H1 (cell line): Measurements from ENCODE around the gene ZNF512B. TPM values are rescaled to one million over a fixed set of nuclear protein-coding genes. Genes with fewer than 3 reads are reported as not detected.

Experiments used
- CTCF ChIA-PET: fragments of 300-600 bp; sonication (Branson Sonifier 250); formaldehyde crosslinking; loops from one replicate; lab custom pipeline; 2021; ENCODE audit not compliant: partially characterized antibody; lab: Charles Lee
- POLR2A ChIA-PET: fragments of 300-600 bp; sonication (Branson Sonifier 250); formaldehyde crosslinking; loops from one replicate; lab custom pipeline; 2021; ENCODE audit warnings: inconsistent platforms; ENCODE audit not compliant: partially characterized antibody; lab: Charles Lee
- DNase-seq, 2 experiments: peaks; one replicate each; pipeline versions ENCODE4 v3.0.0 to v3.0.0-alpha.2; 2010 to 2022; ENCODE audit warnings: low spot score in 2 of 2, low read depth in 1 of 2, mixed read lengths in 1 of 2
- FAIRE-seq: peaks from 2 replicates; lab custom pipeline; 2011; peaks lifted over from hg19 to GRCh38; lab: Jason Lieb, UNC
- H2AFZ ChIP-seq: 2 replicates; pipeline ENCODE4 v1.8.1; 2012; ENCODE audit warnings: low read length, inconsistent platforms
- H2AK5ac ChIP-seq: 2 replicates; pipeline ENCODE4 v1.6.1; 2013; ENCODE audit warnings: low read depth, low read length
- H2BK120ac ChIP-seq: replicated peaks from 2 replicates; pipeline ENCODE3; 2013; ENCODE audit warnings: low read depth, low read length, inconsistent platforms
- H2BK12ac ChIP-seq: 2 replicates; pipeline ENCODE4 v1.6.1; 2013; ENCODE audit warnings: low read depth, low read length
- H2BK15ac ChIP-seq: 2 replicates; pipeline ENCODE4 v1.6.1; 2013; ENCODE audit warnings: low read length
- H2BK20ac ChIP-seq: 2 replicates; pipeline ENCODE4 v1.6.1; 2013; ENCODE audit warnings: low read length
- H2BK5ac ChIP-seq: 2 replicates; pipeline ENCODE4 v1.6.1; 2013; ENCODE audit warnings: low read depth, low read length
- H3K14ac ChIP-seq: 2 replicates; pipeline ENCODE4 v1.6.1; 2013; ENCODE audit warnings: inconsistent platforms; ENCODE audit not compliant: insufficient read length
- H3K18ac ChIP-seq: 2 replicates; pipeline ENCODE4 v1.6.1; 2013; ENCODE audit warnings: low read length; ENCODE audit errors: extremely low read depth
- H3K23ac ChIP-seq: 2 replicates; pipeline ENCODE4 v1.6.1; 2013; ENCODE audit warnings: inconsistent platforms; ENCODE audit not compliant: insufficient read length
- H3K23me2 ChIP-seq: 2 replicates; pipeline ENCODE4 v1.6.1; 2013; ENCODE audit warnings: low read depth, low read length
- H3K27ac ChIP-seq: 2 replicates; pipeline ENCODE4 v1.6.1; 2011; ENCODE audit warnings: low read depth, low read length, inconsistent platforms
- H3K27me3 ChIP-seq, 4 experiments: replicated peaks in 1 of 4; 1 replicate in 1 of 4; 2 replicates in 3 of 4; pipeline versions ENCODE4 v1.6.1 to v1.8.1; 2011 to 2013; ENCODE audit warnings: low read length in 3 of 4, mild to moderate bottlenecking in 3 of 4, inconsistent platforms in 2 of 4, mixed read lengths in 2 of 4, moderate library complexity in 1 of 4; ENCODE audit not compliant: control insufficient read depth in 3 of 4, insufficient read depth in 3 of 4; ENCODE audit errors: extremely low read depth in 1 of 4
- H3K36me3 ChIP-seq, 4 experiments: 2 replicates each; pipeline versions ENCODE4 v1.6.1 to v1.8.1; 2011 to 2013; ENCODE audit warnings: mild to moderate bottlenecking in 4 of 4, low read length in 3 of 4, moderate library complexity in 2 of 4, control low read depth in 1 of 4, inconsistent platforms in 1 of 4; ENCODE audit not compliant: insufficient read depth in 4 of 4, control insufficient read depth in 2 of 4
- H3K4ac ChIP-seq: replicated peaks from 2 replicates; pipeline ENCODE3; 2013; ENCODE audit warnings: low read length, low read depth, mixed read lengths, inconsistent platforms; ENCODE audit not compliant: insufficient read length
- H3K4me1 ChIP-seq, 4 experiments: replicated peaks in 1 of 4; 1 replicate in 1 of 4; 2 replicates in 3 of 4; pipeline versions ENCODE4 v1.6.1 to v1.8.1; 2011 to 2013; ENCODE audit warnings: low read length in 3 of 4, inconsistent platforms in 2 of 4, mixed read lengths in 1 of 4; ENCODE audit not compliant: insufficient read depth in 4 of 4, control insufficient read depth in 3 of 4
- H3K4me2 ChIP-seq, 2 experiments: 2 replicates each; pipeline versions ENCODE4 v1.6.1 to v1.8.1; 2011 to 2013; ENCODE audit warnings: low read depth in 2 of 2, low read length in 2 of 2, control low read depth in 1 of 2, inconsistent platforms in 1 of 2, mild to moderate bottlenecking in 1 of 2; ENCODE audit not compliant: insufficient read depth in 1 of 2
- H3K4me3 ChIP-seq, 4 experiments: fragments of 200-600, 300-600 bp in 1 of 4; sonication (generic), shearing (Covaris generic), sonication (Bioruptor Twin) in 1 of 4; 2 replicates each; pipeline versions ENCODE4 v1.5.1 to v1.8.1; 2011 to 2016; ENCODE audit warnings: low read length in 4 of 4, low read depth in 3 of 4, control low read depth in 2 of 4, inconsistent platforms in 2 of 4, mild to moderate bottlenecking in 2 of 4, mixed read lengths in 1 of 4, moderate library complexity in 1 of 4; ENCODE audit not compliant: insufficient read depth in 2 of 4; ENCODE audit errors: extremely low read depth in 1 of 4
- H3K56ac ChIP-seq: replicated peaks from 2 replicates; pipeline ENCODE3; 2013; ENCODE audit warnings: low read depth, mild to moderate bottlenecking, mixed read lengths, low read length, inconsistent platforms; ENCODE audit not compliant: insufficient read length
- H3K79me1 ChIP-seq: 2 replicates; pipeline ENCODE4 v1.6.1; 2013; ENCODE audit warnings: low read depth, low read length, control low read depth
- H3K79me2 ChIP-seq, 2 experiments: 2 replicates each; pipeline versions ENCODE4 v1.6.1 to v1.8.1; 2012 to 2013; ENCODE audit warnings: low read length in 2 of 2, mild to moderate bottlenecking in 2 of 2, inconsistent platforms in 1 of 2; ENCODE audit not compliant: insufficient read depth in 2 of 2, control insufficient read depth in 1 of 2
- H3K9ac ChIP-seq, 4 experiments: replicated peaks in 1 of 4; 1 replicate in 1 of 4; 2 replicates in 3 of 4; pipeline versions ENCODE4 v1.6.1 to v1.8.1; 2011 to 2013; ENCODE audit warnings: low read depth in 3 of 4, low read length in 3 of 4, control low read depth in 2 of 4, mild to moderate bottlenecking in 2 of 4, moderate library complexity in 2 of 4, inconsistent platforms in 1 of 4; ENCODE audit errors: extremely low read depth in 1 of 4
- H3K9me3 ChIP-seq, 2 experiments: 2 replicates each; pipeline versions ENCODE4 v1.6.1 to v1.8.1; 2012 to 2013; ENCODE audit warnings: mild to moderate bottlenecking in 2 of 2, moderate library complexity in 2 of 2, control low read depth in 1 of 2, inconsistent platforms in 1 of 2, low read depth in 1 of 2, low read length in 1 of 2, mixed read lengths in 1 of 2; ENCODE audit not compliant: insufficient read depth in 2 of 2
- H4K20me1 ChIP-seq, 2 experiments: replicated peaks in 1 of 2; 2 replicates each; pipeline versions ENCODE3 to v1.8.1; 2011 to 2013; ENCODE audit warnings: inconsistent platforms in 2 of 2, low read length in 2 of 2, mild to moderate bottlenecking in 1 of 2; ENCODE audit not compliant: insufficient read depth in 2 of 2, control insufficient read depth in 1 of 2
- H4K5ac ChIP-seq: 2 replicates; pipeline ENCODE4 v1.6.1; 2013; ENCODE audit warnings: low read length, low read depth, mixed read lengths, inconsistent platforms; ENCODE audit not compliant: insufficient read length
- H4K8ac ChIP-seq: 2 replicates; pipeline ENCODE4 v1.8.0; 2013; ENCODE audit warnings: mild to moderate bottlenecking, moderate library complexity, low read length, inconsistent platforms; ENCODE audit not compliant: insufficient read depth; ENCODE audit errors: extremely low read depth
- H4K91ac ChIP-seq: replicated peaks from 2 replicates; pipeline ENCODE3; 2013; ENCODE audit warnings: low read length, mixed read lengths, inconsistent platforms; ENCODE audit not compliant: insufficient read length
- BACH1 ChIP-seq: IDR thresholded peaks from 2 replicates; pipeline ENCODE4 v1.6.1; 2012; ENCODE audit warnings: low read length, improper control_type of control experiment
- BRCA1 ChIP-seq: IDR thresholded peaks from 2 replicates; pipeline ENCODE4 v1.6.1; 2012; ENCODE audit warnings: low read depth, low read length, improper control_type of control experiment
- CBX8 ChIP-seq: fragments of 300-800, 300-1000 bp; sonication (generic); IDR thresholded peaks from 2 replicates; pipeline ENCODE4 v1.7.1; 2016; ENCODE audit warnings: low read depth, low read length, borderline replicate concordance
- RNF2 ChIP-seq: fragments of 200-900, 300-1000 bp; sonication (generic); IDR thresholded peaks from 2 replicates; pipeline ENCODE4 v1.7.1; 2016; ENCODE audit warnings: borderline replicate concordance, low read depth, mild to moderate bottlenecking, antibody characterized with exemption, low read length; ENCODE audit not compliant: poor library complexity, severe bottlenecking; ENCODE audit errors: missing control alignments
- TEAD4 ChIP-seq: IDR thresholded peaks from 2 replicates; pipeline ENCODE4 v1.6.1; 2012; ENCODE audit warnings: low read depth, low read length, inconsistent platforms, mixed read lengths
- WGBS, 2 experiments: shearing (Covaris generic) in 1 of 2; methylation state at CpG; one replicate each; pipeline versions ENCODE4 v1.1.6 to v1.1.7; 2013 to 2015; ENCODE audit warnings: low lambda C conversion rate in 2 of 2, mixed read lengths in 2 of 2, inconsistent platforms in 1 of 2, low coverage in 1 of 2, missing lambda C conversion rate in 1 of 2; ENCODE audit not compliant: insufficient replicate concordance in 2 of 2, insufficient coverage in 1 of 2, insufficient read length in 1 of 2; ENCODE audit errors: extremely low coverage in 1 of 2, missing lambda C conversion rate in 1 of 2; 5-methylcytosine and 5-hydroxymethylcytosine counted together
- polyA plus RNA-seq, 7 experiments: library from polyadenylated mRNA; depleted of rRNA in 3 of 7; stranded (reverse) in 5 of 7; unstranded in 2 of 7; fragments of >200 nt in 5 of 7; fragments of 200-250 nt in 2 of 7; gene quantifications; 1 replicate in 5 of 7; 2 replicates in 1 of 7; 4 replicates in 1 of 7; pipeline versions ENCODE4 v1.2.1 to v1.2.3, GENCODE V29; 2011 to 2013; ENCODE audit warnings: missing spikeins in 2 of 7, mixed read lengths in 2 of 7
- total RNA-seq: library from RNA; stranded (reverse); fragmentation: NEBNext Ultra II Directional; extraction: Animal tissue kit (Norgen Biotek cat#: 25700); gene quantifications from 2 replicates; pipeline ENCODE4 v1.2.1, GENCODE V29; 2021

ZNF512B gene
- total and polyA plus RNA-seq, 2 of the 8 experiments (the other 6 are each of a cell fraction or from before 2014, with no cell fraction given): 7.3 to 26.6 TPM

GRCh38 chr20:63964412-63964811 is 5.3 kb downstream of the ZNF512B start:
- Histone ChIP-seq H2AFZ (no peak overlapping the region), H3K79me2 (no peaks in the 10 kb centered on the region; a peak in 1 of 4 replicates), H2BK20ac (no peak overlapping the region), H3K36me3 (peaks cover 22 to 66% (median 51%) of the 10 kb centered on the region in 4 experiments), H2BK5ac (no peak overlapping the region), H2BK120ac (no peak overlapping the region), H3K4ac (no peak overlapping the region), H4K20me1 (peaks cover 0 to 2% of the 10 kb centered on the region in 2 experiments), H3K4me1 (peaks cover 0 to 9% (median 5%) of the 10 kb centered on the region in 4 experiments; a peak in 6 of 7 replicates), H3K79me1 (peaks cover 4% of the 10 kb centered on the region), H2AK5ac (no peak overlapping the region), H2BK15ac (no peak overlapping the region), H3K9ac (no peak overlapping the region), H4K8ac (no peak overlapping the region), H3K23me2 (peaks cover 5% of the 10 kb centered on the region; the same call in 1 of the 2 replicates), H2BK12ac (no peak overlapping the region), H3K27ac (no peak overlapping the region), H3K4me2 (no peak overlapping the region), H3K4me3 (no peak overlapping the region), H3K18ac (no peak overlapping the region), H4K5ac (no peak overlapping the region), H3K14ac (no peak overlapping the region), H4K91ac (no peak overlapping the region), H3K27me3 (no peaks in the 10 kb centered on the region), H3K23ac (no peak overlapping the region), H3K9me3 (peaks cover 42 to 53% of the 10 kb centered on the region in 2 experiments), H3K56ac (no peak overlapping the region)
- ChIA-PET POLR2A (interaction anchor here (0.8 kb wide), 1 partner anchor 12 kb away, joined by 3 read pairs; no protein-coding TSS in a partner anchor), CTCF (interaction anchor here (0.8 kb wide), 2 partner anchors 16 to 55 kb away, joined by 3 read pairs; no protein-coding TSS in a partner anchor)
- FAIRE-seq: no peak
- DNase-seq: no peak
- WGBS, 2 experiments: 87% methylated on average over 13 of the region's 16 CpGs; no CpG with 5 or more reads in 1 of the 2 experiments
- TF ChIP-seq BRCA1 (no peak), CBX8 (no peak), RNF2 (no peak), TEAD4 (no peak), BACH1 (no peak)
